HG03135 (cell line): Measurements from ENCODE around the gene NRN1.
"Not testable (repeated sequence)": the region's sequence is repeated elsewhere in the genome, so short reads cannot be mapped to it uniquely, and the experiment has no call there.

Source experiments
- ATAC-seq: cut with Tn5 transposase; IDR thresholded peaks from one replicate; pipeline ENCODE4 v1.9.1; 2021; ENCODE audit warnings: mild to moderate bottlenecking, moderate library complexity; ENCODE audit not compliant: unreplicated experiment

NRN1 gene

DNA sequence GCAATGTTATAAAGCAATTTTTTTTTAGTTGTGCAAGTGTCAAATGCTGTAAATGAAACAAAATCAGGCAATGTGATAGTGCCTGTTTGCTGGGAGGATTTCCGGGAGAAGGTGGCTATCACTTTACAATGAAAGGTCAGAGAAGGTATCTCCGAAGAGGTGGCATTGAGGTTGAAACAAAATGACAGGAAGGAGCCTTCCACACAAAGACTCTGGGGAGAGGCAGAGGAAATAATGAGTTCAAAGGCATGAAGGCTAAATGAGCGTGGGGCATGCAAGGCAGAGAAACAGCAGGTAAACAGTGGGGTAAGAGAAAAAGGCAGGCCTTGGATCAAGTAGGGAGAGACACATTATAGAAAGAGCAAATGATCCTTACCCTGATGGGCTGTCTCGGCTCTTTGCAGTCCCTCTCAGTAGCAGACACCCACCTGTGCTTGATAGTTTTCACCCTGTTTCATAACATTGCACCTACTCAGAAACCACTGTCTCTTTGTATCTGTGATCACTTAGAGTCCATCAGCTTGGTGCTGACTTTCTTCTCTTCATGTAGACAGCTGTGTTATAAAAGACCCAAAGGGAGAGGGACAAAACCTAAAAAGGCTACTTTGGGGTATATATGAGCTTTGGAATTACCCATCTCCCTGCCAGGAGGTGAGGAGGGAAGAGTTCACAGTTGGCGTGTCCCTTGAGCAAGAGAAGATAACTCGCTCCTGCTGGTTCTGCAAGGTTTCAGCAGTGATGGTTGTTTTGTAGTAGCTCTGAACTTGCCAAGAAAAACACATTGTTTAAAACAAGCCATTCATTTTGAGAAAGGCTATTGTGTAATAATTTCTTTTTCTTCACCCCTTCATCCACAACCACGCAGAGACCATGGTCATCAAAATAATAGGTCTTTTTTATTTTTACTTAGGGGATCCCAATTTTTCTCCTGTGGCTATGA, 22.3 kb downstream of the NRN1 start:
- no peak for ATAC-seq

DNA sequence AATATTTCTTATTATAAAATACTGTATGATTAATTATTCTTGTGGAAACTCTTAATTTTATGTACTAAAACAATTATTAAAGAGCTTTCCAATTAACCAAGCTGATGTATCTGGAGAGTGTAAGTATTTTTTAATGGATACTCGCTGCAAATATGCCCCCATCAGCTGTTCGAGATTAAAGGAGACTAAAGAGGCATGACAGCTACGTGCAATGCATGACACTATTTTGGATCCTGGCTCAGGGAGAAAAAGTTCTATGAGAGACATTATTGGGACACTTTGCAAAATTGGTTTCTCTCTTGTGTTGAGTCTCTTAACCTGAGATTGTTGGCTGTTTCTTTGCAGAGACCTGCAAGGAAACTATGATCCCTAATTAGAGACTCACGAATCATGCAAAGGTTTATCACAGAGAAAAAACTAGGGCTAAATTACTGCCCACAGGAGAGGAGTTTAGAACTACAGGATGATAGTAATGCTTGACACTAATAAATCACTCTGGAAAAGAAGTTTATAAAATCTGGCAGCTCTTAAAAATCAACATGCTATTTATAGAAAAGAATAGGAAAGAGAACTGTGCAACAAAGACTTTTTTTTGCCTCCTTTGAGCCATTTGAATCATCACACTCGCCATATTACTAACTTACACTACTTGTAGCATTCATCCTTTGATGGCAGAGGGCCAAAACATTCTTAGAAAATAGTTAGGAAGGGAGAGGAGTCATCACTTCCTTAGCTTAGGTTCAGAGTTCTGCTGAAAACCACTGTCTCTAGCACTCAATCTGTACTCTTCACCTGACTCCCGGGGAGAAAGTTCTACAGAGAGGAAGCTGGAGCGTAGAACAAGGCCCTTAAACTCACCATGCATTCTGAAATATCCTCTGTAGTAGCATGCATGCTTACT, 25.3 kb downstream of the NRN1 start:
- no peak for ATAC-seq

DNA sequence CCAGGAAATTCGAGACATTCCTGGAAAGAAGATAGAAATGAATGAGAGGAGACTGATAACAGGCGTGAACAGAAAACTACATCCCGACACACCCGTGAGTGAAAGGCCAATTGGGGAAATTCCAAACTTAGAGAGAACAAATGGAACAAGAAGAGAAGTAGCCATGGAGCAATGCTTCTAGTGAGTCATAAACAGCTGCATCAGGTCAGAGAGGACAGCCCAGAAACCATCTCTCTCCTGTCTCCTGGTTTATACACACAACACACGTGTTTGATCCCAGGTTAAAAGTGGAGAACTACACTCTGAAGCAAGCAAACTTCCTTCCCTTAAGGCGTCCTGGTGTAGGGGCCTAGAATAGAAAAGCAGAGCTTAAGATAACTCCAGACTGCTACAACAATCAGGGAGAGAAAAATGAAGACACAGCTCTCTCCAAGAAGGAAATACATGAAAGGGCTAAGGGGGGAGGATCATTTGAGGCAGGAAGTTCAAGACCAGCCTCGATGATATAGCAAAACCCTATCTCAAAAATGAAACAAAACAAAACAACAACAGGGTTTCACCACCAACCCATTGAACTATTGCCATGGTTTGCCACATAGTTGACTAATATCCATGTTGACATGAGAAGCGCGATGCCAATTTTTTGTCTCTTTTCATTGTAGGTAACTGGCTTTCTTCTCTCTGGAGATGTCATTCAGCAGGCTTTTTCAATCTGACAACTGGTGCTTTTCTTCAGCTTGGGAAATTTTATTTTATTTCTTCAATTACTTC, 26.9 kb downstream of the NRN1 start:
- no peak for ATAC-seq

- ATAC-seq, result no peak
Measured at GRCh38 chr6:5976811-5977210, 29.9 kb downstream of the NRN1 start.

- no peak for ATAC-seq
Measured at GRCh38 chr6:5968817-5969734, 37.6 kb downstream of the NRN1 start.

GRCh38 chr6:5968036-5968435, 38.7 kb downstream of the NRN1 start:
- not testable (repeated sequence) for ATAC-seq

DNA sequence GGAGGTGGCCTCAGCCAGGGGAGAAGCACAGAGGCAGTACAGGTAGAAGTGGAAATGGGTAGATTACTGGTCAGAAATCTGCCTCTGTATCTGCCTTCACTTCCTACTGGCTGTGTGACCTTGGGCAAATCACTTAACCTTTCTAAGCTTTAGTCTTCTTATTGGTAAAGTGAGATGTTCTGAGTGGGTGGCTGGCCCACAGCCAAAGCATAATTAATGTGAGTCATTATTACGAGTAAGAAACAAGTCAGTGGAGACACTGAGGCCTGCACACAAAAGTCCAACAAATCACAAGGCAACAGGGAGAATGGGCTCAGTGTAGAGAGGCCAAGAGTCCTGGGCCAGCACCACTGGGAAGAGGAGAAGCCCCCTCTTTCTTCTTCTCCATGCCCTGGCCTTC, 39.1 kb downstream of the NRN1 start:
- ATAC-seq, result no peak

DNA sequence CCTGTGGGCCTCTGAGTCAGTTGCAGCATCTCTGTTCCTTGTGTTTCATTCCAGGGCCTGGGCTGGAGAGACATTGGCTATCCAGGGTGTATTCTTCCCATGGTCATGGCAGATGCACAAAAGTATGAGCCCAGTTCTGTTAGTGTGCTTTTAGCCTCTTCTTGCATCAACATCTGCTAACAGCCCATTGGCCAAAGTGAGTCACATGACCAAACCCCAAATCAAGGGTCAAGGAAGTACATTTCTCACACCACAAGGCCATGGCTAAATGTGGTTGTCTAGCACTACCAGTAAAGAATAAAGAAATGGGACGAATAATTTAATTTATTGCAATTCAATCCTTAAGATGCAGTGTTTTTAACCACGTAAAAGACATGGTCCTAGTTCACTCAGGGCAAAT, 43.9 kb downstream of the NRN1 start:
- ATAC-seq, result no peak

DNA sequence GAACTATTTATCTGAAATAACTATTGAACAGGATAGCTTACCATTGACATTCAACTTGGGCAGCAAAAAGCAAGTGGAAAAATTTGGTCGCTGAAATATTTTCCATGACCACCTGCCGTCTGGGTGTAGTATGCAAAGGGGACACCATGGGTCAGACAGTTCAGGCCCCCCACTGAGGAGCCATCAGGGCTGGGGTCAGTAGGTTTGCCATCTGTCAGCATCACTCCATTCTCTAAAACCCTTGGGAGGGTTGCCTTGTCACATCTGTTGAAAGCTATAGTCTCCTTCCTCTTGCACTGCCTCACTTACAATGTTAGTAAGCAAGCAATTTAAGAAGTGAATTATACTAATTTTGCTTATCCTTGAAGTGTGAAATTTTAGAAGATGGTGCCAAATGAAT, 44.9 kb downstream of the NRN1 start:
- ATAC-seq, result no peak

- no peak for ATAC-seq
Measured at GRCh38 chr6:5960456-5960855, 46.3 kb downstream of the NRN1 start.

DNA sequence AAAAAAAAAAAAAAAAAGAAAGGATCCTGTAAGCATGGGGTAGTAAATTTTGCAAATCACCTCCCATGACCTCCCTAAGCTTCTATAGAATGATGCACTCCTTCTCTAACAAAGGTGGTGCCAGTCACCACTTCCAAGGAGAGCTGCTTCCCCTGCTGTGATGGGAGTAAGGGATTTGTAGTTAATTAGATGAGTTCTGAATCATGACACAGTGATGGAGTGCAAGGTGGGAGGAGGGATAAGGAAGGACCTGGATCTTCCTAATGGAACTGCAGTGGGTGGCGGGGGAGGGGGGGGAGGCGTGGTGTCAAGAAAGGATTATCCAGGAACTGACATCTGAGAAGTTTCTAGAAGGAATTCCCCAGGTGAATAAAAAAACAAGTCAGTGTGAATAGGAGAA, 47.8 kb downstream of the NRN1 start:
- ATAC-seq, result no peak

DNA sequence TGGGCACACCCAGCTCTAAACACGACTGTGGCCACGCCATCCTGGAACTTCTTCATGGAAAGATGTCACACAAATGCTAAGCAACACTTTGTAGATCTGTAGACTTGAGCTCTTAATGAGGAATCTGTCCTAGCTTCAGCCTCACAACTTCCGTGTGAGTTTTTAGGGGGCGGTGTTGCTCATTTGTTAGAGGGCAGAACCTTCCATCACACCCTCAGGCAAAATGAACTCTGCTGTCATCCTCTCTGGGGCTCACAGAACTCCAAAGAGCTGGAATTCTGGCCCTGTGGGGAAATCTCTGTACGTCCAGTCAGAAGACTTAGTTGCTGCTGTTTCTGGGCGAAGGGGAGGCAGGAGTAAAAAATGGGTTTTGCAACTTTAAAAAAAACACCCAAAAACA, 49.8 kb downstream of the NRN1 start:
- ATAC-seq, result no peak

- no peak for ATAC-seq
Measured at GRCh38 chr6:5950361-5950785, 56.4 kb downstream of the NRN1 start.
